IMR-90 (cell line): ENCODE data around the gene SLC25A52. TPM values are rescaled to one million over a fixed set of nuclear protein-coding genes. Genes with fewer than 3 reads are reported as not detected.

Experiments used
- ATAC-seq: fragments of 200-7000 bp; cut with Tn5 transposase; 2 replicates; pipeline ENCODE4 v1.9.1; 2020; ENCODE audit warnings: low read depth, mild to moderate bottlenecking, moderate library complexity
- BruUV-seq: library from RNA; stranded (reverse); fragments of 400-500 nt; replicated peaks from 2 replicates; lab custom pipeline; 2021; lab: Mats Ljungman, UMichigan
- CTCF ChIA-PET: fragments of 300-600 bp; formaldehyde crosslinking; extraction: SDS; loops from one replicate; lab custom pipeline; 2021; ENCODE audit warnings: antibody characterized with exemption; lab: Yijun Ruan, JAX
- POLR2A ChIA-PET: fragments of 300-600 bp; sonication (Branson Sonifier 250); formaldehyde crosslinking; loops from one replicate; lab custom pipeline; 2022; ENCODE audit warnings: antibody characterized with exemption; ENCODE audit not compliant: unreplicated experiment; lab: Charles Lee
- DNase-seq: peaks from one replicate; pipeline ENCODE4 v3.0.0; 2013
- H2AFZ ChIP-seq: replicated peaks from 2 replicates; pipeline ENCODE3; 2013; ENCODE audit warnings: low read length, mild to moderate bottlenecking; ENCODE audit not compliant: poor library complexity
- H2AK5ac ChIP-seq: 2 replicates; pipeline ENCODE4 v1.6.1; 2013; ENCODE audit warnings: low read depth, low read length, inconsistent platforms
- H2AK9ac ChIP-seq: replicated peaks from 2 replicates; pipeline ENCODE3; 2013; ENCODE audit warnings: mild to moderate bottlenecking, low read depth, low read length, moderate library complexity; ENCODE audit not compliant: poor library complexity
- H2BK120ac ChIP-seq: 2 replicates; pipeline ENCODE4 v1.6.1; 2013; ENCODE audit warnings: low read depth, low read length, inconsistent platforms
- H2BK15ac ChIP-seq: 3 replicates; pipeline ENCODE4 v1.6.1; 2013; ENCODE audit warnings: low read depth, low read length, inconsistent platforms
- H2BK20ac ChIP-seq: 2 replicates; pipeline ENCODE4 v1.6.1; 2013; ENCODE audit warnings: low read depth, mild to moderate bottlenecking, inconsistent platforms, low read length, moderate library complexity
- H2BK5ac ChIP-seq: 2 replicates; pipeline ENCODE4 v1.6.1; 2013; ENCODE audit warnings: mild to moderate bottlenecking, low read depth, low read length, inconsistent platforms; ENCODE audit not compliant: poor library complexity, severe bottlenecking
- H3K14ac ChIP-seq: replicated peaks from 2 replicates; pipeline ENCODE4 v1.6.1; 2013; ENCODE audit warnings: low read depth, low read length, inconsistent platforms
- H3K18ac ChIP-seq: 2 replicates; pipeline ENCODE4 v1.6.1; 2013; ENCODE audit warnings: low read depth, low read length, control low read depth
- H3K23ac ChIP-seq: 2 replicates; pipeline ENCODE4 v1.6.1; 2013; ENCODE audit warnings: low read depth, low read length, inconsistent platforms
- H3K27ac ChIP-seq: 2 replicates; pipeline ENCODE4 v1.5.1; 2013; ENCODE audit warnings: mild to moderate bottlenecking, control low read depth, low read length; ENCODE audit not compliant: insufficient read depth
- H3K27me3 ChIP-seq: 2 replicates; pipeline ENCODE4 v1.6.1; 2013; ENCODE audit warnings: low read length; ENCODE audit not compliant: control insufficient read depth, insufficient read depth
- H3K36me3 ChIP-seq: 2 replicates; pipeline ENCODE4 v1.6.1; 2013; ENCODE audit warnings: low read length, mixed read lengths; ENCODE audit not compliant: control insufficient read depth, insufficient read depth
- H3K4ac ChIP-seq: 2 replicates; pipeline ENCODE4 v1.6.1; 2013; ENCODE audit warnings: low read depth, low read length, inconsistent platforms
- H3K4me1 ChIP-seq: 2 replicates; pipeline ENCODE4 v1.6.1; 2013; ENCODE audit warnings: low read length, mixed read lengths; ENCODE audit not compliant: control insufficient read depth, insufficient read depth
- H3K4me2 ChIP-seq: 2 replicates; pipeline ENCODE4 v1.6.1; 2013; ENCODE audit warnings: low read depth, mild to moderate bottlenecking, control low read depth, low read length, moderate library complexity
- H3K4me3 ChIP-seq: 2 replicates; pipeline ENCODE4 v1.5.1; 2013; ENCODE audit warnings: low read depth, mild to moderate bottlenecking, control low read depth, low read length, moderate library complexity; ENCODE audit not compliant: insufficient read depth
- H3K56ac ChIP-seq: 2 replicates; pipeline ENCODE4 v1.6.1; 2013; ENCODE audit warnings: low read length, inconsistent platforms; ENCODE audit not compliant: insufficient read depth; ENCODE audit errors: extremely low read depth
- H3K79me1 ChIP-seq, 2 experiments: 2 replicates each; pipeline ENCODE4 v1.6.1; 2013; ENCODE audit warnings: low read length in 2 of 2, inconsistent platforms in 1 of 2, low read depth in 1 of 2
- H3K9ac ChIP-seq: 2 replicates; pipeline ENCODE4 v1.6.1; 2013; ENCODE audit warnings: low read depth, low read length, control low read depth
- H3K9me1 ChIP-seq: 2 replicates; pipeline ENCODE4 v1.6.1; 2013; ENCODE audit warnings: low read length, inconsistent platforms; ENCODE audit not compliant: insufficient read depth
- H3K9me3 ChIP-seq: 2 replicates; pipeline ENCODE4 v1.6.1; 2013; ENCODE audit warnings: low read length; ENCODE audit not compliant: control insufficient read depth, insufficient read depth
- H4K20me1 ChIP-seq: 2 replicates; pipeline ENCODE4 v1.6.1; 2013; ENCODE audit warnings: low read length, inconsistent platforms; ENCODE audit not compliant: insufficient read depth
- H4K5ac ChIP-seq: 2 replicates; pipeline ENCODE4 v1.6.1; 2013; ENCODE audit warnings: mild to moderate bottlenecking, low read depth, low read length, control low read depth
- H4K8ac ChIP-seq, 2 experiments: 2 replicates each; pipeline ENCODE4 v1.6.1; 2013; ENCODE audit warnings: low read depth in 2 of 2, low read length in 2 of 2, control low read depth in 1 of 2, inconsistent platforms in 1 of 2
- H4K91ac ChIP-seq: 2 replicates; pipeline ENCODE4 v1.6.1; 2013; ENCODE audit warnings: low read depth, low read length, inconsistent platforms; ENCODE audit not compliant: insufficient read depth
- CHD1 ChIP-seq: IDR thresholded peaks from 2 replicates; pipeline ENCODE4 v1.6.1; 2012; ENCODE audit warnings: low read depth, low read length, improper control_type of control experiment
- ELK1 ChIP-seq: fragments of 150-350 bp; IDR thresholded peaks from 2 replicates; pipeline ENCODE4 v1.6.1; 2016; ENCODE audit warnings: low read depth, mild to moderate bottlenecking, low read length, moderate library complexity, borderline replicate concordance
- FOS ChIP-seq: fragments of 150-350 bp; IDR thresholded peaks from 2 replicates; pipeline ENCODE4 v1.6.1; 2016; ENCODE audit warnings: low read depth, low read length
- MAZ ChIP-seq: IDR thresholded peaks from 2 replicates; pipeline ENCODE4 v1.6.1; 2012; ENCODE audit warnings: low read depth, mild to moderate bottlenecking, low read length, improper control_type of control experiment, moderate library complexity, borderline replicate concordance
- MXI1 ChIP-seq: IDR thresholded peaks from 2 replicates; pipeline ENCODE4 v1.6.1; 2012; ENCODE audit warnings: low read depth, mild to moderate bottlenecking, low read length, moderate library complexity, borderline replicate concordance
- RCOR1 ChIP-seq: IDR thresholded peaks from 2 replicates; pipeline ENCODE4 v1.6.1; 2012; ENCODE audit warnings: mild to moderate bottlenecking, low read length, improper control_type of control experiment; ENCODE audit not compliant: insufficient replicate concordance
- RFX5 ChIP-seq: IDR thresholded peaks from 2 replicates; pipeline ENCODE4 v1.8.0; 2012; ENCODE audit warnings: low read depth, mild to moderate bottlenecking, low read length, moderate library complexity
- USF2 ChIP-seq: fragments of 150-350 bp; IDR thresholded peaks from 2 replicates; pipeline ENCODE4 v1.6.1; 2017; ENCODE audit warnings: mild to moderate bottlenecking, antibody characterized with exemption, low read length, low read depth
- WGBS, 2 experiments: methylation state at CpG; one replicate each; pipeline versions ENCODE4 v1.1.5 to v1.1.7; 2013; ENCODE audit warnings: missing lambda C conversion rate in 2 of 2; ENCODE audit not compliant: insufficient read length in 1 of 2; ENCODE audit errors: extremely low coverage in 2 of 2; 5-methylcytosine and 5-hydroxymethylcytosine counted together
- dilution Hi-C: fragments of 300-500 bp; cut with HindIII; formaldehyde crosslinking; loops from one replicate; pipeline ENCODE4 v1.14.3; 2018; ENCODE audit warnings: low sequenced_read_pairs; ENCODE audit not compliant: unreplicated experiment
- in situ Hi-C: fragments of 300-500 bp; cut with MboI; formaldehyde crosslinking; loops from 3 replicates; pipeline ENCODE4 v1.14.3; 2019; ENCODE audit warnings: low sequenced_read_pairs, inconsistent platforms, mixed read lengths
- intact Hi-C: fragments of 100-400 bp; cut with micrococcal nuclease; formaldehyde crosslinking; loops from 2 replicates; pipeline ENCODE4 v1.10.0; 2022
- polyA plus RNA-seq, 3 experiments: library from polyadenylated mRNA; depleted of rRNA; stranded (reverse); fragments of >200 nt; gene quantifications; 2 replicates each; pipeline ENCODE4 v1.2.3, GENCODE V29; 2012; ENCODE audit warnings: low replicate concordance in 1 of 3
- total RNA-seq: library from RNA; depleted of rRNA; stranded (reverse); fragments of >200 nt; gene quantifications from 2 replicates; pipeline ENCODE4 v1.2.3, GENCODE V29; 2012

The SLC25A52 gene
- total and polyA plus RNA-seq, 2 of the 4 experiments (the other 2 are of a cell fraction), result not detected

- intact Hi-C loops, result no loop called here
- ATAC-seq, result no peak
Observed at GRCh38 chr18:31731628-31732027, 29.1 kb downstream of the SLC25A52 start.

More at GRCh38 chr18:31731628-31732027, 29.1 kb downstream of the SLC25A52 start:
- no peaks in the 10 kb centered on the region; the same call in 1 of the 2 replicates for H3K27me3 ChIP-seq
- BruUV-seq, result no TSS peak
- ChIA-PET POLR2A (no interaction called here), CTCF (interaction anchor here (1.3 kb wide), 1 partner anchor 9 kb away, joined by 5 read pairs; no protein-coding TSS in a partner anchor)
- no peak overlapping the region for H3K9ac ChIP-seq
- H3K4me3 ChIP-seq, result no peak overlapping the region
- no peak overlapping the region for H4K8ac ChIP-seq
- no peaks in the 10 kb centered on the region for H3K79me1 ChIP-seq
- H2BK5ac ChIP-seq, result no peak overlapping the region
- no peak overlapping the region for H2AK9ac ChIP-seq
- dilution Hi-C loops, result no loop called here
- no peak overlapping the region for H3K4me2 ChIP-seq
- no peak overlapping the region for H3K14ac ChIP-seq
- no peak overlapping the region for H2BK120ac ChIP-seq
- TF ChIP-seq MXI1 (no peak), RCOR1 (no peak), FOS (no peak), CHD1 (no peak), ELK1 (no peak), USF2 (no peak), MAZ (no peak), RFX5 (no peak)
- no peak overlapping the region for H2BK20ac ChIP-seq
- H3K9me1 ChIP-seq, result no peaks in the 10 kb centered on the region
- in situ Hi-C loops, result loop anchor here (10.0 kb wide), 1 partner anchor 243 kb away; no protein-coding TSS in a partner anchor
- DNase-seq, result no peak
- H3K23ac ChIP-seq, result no peak overlapping the region
- no peak overlapping the region for H2AK5ac ChIP-seq
- no peak overlapping the region for H2BK15ac ChIP-seq
- no peaks in the 10 kb centered on the region for H4K20me1 ChIP-seq
- H4K91ac ChIP-seq, result no peak overlapping the region
- H3K18ac ChIP-seq, result no peak overlapping the region
- no peaks in the 10 kb centered on the region for H3K4me1 ChIP-seq
- H4K5ac ChIP-seq, result no peak overlapping the region
- no peaks in the 10 kb centered on the region for H3K9me3 ChIP-seq
- no peak overlapping the region for H3K4ac ChIP-seq
- H3K27ac ChIP-seq, result no peak overlapping the region
- H3K36me3 ChIP-seq, result no peaks in the 10 kb centered on the region
- no peak overlapping the region for H3K56ac ChIP-seq
- WGBS, 2 experiments, result no CpG with 5 or more reads among the region's 3 CpGs
- no peak overlapping the region for H2AFZ ChIP-seq
